Stimulated activated CD4-positive, alpha-beta T cell treated with anti-CD3 and anti-CD28 coated beads, Interleukin-15, amount 100 ng/mL, for 24 hours (primary cell): ENCODE measurements around the gene PHETA1.

Source experiments
- DNase-seq: peaks from one replicate; pipeline ENCODE4 v3.0.0-alpha.2; 2020

The PHETA1 gene

GRCh38 chr12:111368291-111368787 is 556 bp downstream of the PHETA1 start:
- DNase-seq, result peak; percentile 20

- no peak for DNase-seq
Measured at GRCh38 chr12:111367661-111368221, 1.2 kb downstream of the PHETA1 start.

GRCh38 chr12:111366583-111366982 is 2.3 kb downstream of the PHETA1 start:
- DNase-seq, result no peak

GRCh38 chr12:111366075-111366474 is 2.8 kb downstream of the PHETA1 start:
- DNase-seq, result no peak

DNA sequence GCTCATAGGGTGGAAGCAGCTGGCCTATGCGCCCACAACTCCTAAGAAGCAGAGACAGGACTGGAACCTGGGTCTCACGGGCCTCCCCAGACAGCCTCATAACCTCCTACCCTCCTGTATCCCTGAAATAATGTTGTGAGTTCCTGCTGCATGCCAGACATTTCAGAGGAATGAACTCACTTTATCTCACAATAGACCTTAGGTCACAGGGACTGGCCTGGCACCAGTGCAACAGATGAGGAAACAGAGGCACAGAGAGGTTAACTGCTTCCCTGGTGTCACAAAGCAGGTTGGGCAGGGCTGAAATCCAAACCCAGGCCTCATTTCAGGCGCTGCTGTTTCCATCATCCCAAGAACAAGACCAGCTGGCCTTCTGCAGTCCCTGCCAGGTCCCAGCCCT is 5.3 kb downstream of the PHETA1 start:
- no peak for DNase-seq

DNA sequence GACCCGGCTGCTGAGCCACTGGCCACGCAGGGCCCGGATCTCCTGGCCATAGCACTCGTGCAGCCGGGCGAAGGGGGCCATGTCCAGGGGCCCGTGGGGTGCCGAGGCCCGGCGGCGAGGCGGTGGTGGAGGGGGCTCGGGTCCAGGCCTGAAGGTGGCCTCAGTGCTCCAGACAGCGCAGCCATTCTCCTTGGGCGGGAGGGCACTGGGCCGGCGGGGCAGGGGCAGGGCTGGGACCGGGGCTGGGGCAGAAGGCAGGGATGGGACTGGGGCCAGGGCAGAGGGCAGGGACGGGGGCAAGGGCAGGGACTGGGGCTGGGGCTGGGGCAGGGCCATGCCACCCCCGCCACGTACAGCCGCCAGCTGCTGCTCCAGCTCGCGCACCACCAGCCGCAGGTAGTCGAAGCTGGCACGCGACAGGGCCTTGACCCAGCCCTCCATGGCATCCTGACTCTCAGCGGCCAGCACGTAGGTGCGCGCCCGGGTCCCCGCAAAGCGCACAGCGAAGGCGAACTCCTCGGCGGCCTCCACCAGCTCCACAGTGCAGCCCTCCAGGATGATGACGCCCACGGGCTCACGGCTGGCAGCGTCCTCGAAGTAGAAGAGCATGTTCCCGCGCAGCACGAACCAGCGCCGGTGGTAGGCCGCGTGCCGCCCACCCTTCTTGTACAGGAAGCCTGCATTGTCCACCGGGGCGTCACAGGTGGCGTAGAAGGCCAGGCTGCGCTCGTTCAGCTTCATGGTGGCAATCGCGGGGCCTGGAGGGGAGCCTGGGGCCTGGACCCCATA is 6.0 kb downstream of the PHETA1 start:
- DNase-seq, result no peak

- no peak for DNase-seq
Measured at GRCh38 chr12:111361717-111362576, 6.9 kb downstream of the PHETA1 start.

DNA sequence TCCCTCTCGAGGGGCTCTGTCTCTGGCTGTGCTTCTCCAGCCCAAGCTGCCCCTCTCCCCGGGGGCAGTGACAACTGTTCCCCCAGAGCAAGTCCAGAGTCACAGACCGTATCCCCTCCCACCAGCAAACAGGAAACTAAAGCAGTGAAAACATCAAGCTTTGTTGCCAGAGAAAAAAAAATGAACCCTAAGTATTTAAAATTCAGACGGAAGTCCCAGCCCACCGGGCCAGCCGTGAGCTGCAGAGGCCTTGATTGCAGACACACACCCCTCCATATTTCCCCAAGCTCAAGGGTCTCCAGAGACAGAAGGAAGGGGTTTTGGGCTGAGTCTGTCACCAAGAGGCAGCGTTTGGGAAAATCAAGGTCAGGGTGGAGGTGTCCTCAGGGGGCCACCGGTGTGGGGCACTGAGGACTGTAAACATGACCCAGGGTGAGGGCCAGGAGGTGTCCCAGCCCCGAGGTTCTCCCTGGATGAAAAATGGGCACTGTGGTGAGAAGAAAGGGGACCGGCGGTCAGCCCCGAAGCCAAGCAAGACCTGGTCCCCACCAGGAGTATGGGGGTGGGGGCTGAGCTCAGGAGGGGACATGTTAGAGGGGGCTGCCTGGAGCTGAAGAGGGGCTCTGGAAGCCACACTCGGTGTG is 7.7 kb downstream of the PHETA1 start:
- no peak for DNase-seq

DNA sequence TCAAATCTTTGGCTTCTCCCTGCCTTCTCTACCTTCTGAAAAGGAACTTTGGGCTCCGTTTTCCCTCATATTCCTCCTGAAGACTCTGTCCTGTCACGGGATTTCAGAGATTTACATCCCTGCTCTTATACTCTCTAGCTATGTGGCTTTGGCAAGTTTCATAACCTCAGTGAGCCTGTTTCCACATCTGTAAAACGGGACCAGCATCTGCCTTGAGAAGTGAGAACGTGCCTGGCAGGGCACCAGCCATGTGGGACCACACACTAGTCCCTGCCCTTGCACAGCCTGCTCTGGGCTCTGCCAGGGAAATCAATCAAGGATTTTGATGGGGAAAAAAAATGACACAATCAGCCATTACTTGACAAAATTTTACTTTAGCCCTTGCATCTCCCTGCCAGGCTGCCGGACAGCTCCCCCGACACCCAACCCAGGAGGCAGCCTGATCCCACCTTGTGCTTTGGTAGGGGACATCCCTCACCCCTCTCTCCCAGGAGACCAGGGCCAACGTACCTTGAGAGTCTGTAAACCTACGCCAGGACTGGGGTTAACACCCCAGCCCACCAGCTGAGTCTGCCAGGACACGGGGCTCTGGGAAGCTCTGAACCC is 8.5 kb downstream of the PHETA1 start:
- no peak for DNase-seq

DNA sequence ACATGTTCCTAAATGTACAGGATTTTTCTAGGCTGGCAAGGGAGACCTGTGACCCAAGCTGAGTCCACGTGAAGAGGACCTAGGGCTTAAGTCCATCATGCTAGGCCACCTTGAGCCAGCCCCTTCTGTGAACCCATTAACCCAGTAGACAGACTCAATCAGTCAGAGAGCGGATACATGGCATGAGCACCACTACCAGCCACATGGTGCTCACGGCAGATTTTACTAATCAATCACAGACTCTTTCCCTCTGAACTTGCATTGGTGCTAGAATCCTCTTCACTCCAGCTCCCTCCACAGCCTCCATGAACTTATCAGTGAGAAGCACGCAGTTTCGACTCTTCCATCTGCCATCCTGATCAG is 9.0 kb downstream of the PHETA1 start:
- DNase-seq, result no peak

DNA sequence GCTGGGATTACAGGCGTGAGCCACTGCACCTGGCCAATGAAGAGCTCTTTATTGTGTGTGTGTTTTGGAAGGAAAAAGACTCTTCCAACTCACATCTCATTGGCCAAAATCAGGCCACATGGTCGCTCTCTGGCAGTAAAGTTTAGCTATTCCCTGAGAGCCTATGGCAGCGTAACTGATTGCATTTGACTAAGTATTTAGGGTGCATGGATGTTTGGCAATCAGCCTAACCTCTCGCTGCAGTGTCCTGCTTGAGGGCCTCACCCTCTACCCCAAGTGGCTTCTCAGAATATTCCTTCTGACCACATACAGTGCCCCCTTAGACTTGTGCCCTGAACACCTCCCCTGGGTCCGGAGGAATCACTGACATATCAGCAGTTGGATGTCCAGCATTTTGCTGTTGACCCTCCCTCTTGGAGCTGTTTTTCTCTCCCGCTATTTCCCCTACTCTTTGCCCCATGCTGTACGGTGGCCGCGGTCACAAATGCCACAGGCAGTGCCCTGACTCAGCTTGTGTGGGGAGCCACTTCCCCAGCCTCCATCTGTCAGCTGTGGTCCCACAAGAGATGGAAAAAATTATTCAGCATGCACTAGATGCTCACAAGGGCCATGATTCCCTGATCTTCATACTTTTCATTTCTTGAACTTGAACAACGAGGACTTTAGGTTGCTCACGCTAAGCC is 9.5 kb downstream of the PHETA1 start:
- DNase-seq, result peak; percentile 73

- no peak for DNase-seq
Measured at GRCh38 chr12:111355201-111355925, 13.5 kb downstream of the PHETA1 start.

GRCh38 chr12:111354511-111354910 is 14.4 kb downstream of the PHETA1 start:
- DNase-seq, result no peak

DNA sequence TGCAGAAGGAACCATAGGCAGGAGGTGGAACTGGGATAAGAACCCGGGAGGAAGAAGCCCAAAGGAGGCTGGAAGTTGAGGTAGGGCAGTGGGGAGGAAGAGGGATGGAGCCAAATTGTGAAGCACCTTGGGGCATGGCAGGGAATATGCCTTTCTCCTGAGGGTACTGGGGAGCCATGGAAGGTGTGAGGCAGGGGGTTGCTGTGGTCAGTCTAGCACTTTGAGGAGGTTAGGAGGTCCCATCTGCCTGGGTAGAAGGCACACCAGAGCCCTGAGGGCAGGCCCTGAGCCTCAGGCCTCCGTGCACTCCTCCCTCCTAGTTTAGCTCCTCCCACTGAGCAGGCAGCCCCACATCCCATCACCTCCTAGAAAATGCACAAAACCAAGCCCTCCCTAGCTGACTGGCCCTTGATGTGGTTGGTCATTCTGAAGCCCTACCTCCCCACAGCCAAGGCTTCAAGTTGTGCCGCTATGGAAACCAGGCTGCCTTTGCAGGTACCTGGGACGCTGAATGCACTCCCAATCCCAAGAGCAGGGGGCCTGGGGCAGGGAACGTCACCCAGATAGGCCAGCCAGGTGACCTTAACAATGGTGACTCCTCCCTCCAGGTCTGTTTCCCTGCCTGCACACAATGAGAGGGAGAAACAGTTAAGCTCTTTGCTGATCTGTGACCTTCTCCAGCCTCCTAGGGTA is 15.1 kb downstream of the PHETA1 start:
- DNase-seq, result no peak

DNA sequence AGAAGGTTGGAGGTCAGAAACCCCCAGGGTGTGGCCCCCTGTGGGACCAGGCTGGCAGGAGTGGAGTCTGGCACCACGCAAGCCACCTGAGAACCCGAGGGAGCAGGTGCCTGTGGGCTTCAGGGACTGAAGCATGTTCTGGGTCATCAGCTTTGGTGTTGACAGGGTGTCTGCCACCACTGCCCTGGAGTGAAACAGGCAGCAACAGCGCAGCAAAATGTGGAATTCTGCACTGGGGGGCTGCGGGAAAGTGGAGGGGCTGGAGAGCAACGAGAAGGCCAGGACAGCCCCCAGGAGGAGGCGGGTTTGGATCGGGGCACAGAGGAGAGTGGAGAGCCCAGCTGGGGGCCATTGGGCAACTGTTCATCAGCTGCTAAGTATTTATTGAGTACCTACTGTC is 15.9 kb downstream of the PHETA1 start:
- DNase-seq, result no peak

DNA sequence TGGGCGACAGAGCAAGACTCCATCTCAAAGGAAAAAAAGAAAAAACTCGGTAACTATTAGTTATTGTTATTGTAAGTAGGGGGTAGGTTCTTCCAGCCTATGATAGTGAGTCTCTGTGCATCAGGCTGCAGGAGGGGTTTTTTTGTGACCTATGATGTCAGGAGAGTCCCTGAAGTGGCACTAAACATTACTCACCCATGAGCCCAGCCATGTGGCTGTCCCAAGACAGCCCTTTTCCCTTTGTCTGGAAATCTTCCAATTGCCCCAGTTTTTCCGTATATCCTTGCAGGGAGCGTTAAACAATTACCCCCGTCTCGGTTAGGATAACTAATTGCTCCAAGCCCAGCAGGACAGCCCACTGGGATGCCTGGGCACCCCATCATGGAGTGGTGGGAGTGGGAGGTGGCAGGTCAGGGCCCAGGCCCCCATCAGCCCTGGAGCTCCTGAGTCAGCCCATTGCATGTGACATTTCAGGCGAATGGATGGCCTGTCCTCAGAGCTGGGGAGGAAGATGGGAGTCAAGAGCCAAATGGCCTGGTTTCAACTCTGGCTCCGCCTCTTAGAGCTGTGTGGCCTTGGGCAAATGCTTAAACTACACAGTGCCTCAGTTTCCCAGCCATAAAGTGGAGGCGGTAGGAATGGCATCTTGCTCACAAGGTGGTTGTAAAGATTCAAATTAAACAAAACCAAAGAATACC is 16.4 kb downstream of the PHETA1 start:
- no peak for DNase-seq

GRCh38 chr12:111351026-111351425 is 17.9 kb downstream of the PHETA1 start:
- DNase-seq, result no peak

DNA sequence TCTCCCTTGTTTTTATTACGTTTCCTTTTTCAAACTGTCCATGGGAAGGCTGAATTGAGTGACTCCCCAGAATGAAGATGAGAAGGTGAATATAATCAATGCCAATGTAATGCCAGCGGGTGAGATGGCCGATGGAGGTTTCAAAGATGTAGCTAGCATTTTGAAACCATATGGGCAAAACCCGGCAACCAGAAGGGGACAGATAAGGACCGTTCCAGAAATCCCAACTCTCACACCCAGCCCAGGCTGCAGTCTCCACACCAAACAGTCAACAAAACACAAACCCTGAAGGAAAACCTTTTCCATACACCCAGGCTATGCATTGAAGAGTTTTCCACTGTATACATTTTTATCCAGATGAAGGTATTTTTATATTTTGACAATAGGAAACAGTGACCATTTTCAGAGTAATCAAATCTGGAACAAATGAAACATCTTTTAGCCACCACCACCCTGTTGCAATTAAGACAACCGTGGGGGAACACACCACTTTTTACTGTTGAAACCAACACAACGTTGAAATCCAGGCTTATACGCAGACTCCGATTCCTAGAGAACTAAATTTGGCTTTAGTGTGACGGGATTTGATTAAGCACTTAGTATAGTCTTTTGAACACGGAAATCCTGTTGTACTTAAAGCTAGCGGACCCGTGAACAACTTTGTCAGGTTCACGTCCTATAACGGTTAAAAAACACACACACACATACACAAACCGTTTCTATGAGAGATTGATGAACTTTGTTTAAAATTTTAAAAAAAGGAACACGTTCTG is 19.0 kb downstream of the PHETA1 start:
- DNase-seq, result no peak

DNA sequence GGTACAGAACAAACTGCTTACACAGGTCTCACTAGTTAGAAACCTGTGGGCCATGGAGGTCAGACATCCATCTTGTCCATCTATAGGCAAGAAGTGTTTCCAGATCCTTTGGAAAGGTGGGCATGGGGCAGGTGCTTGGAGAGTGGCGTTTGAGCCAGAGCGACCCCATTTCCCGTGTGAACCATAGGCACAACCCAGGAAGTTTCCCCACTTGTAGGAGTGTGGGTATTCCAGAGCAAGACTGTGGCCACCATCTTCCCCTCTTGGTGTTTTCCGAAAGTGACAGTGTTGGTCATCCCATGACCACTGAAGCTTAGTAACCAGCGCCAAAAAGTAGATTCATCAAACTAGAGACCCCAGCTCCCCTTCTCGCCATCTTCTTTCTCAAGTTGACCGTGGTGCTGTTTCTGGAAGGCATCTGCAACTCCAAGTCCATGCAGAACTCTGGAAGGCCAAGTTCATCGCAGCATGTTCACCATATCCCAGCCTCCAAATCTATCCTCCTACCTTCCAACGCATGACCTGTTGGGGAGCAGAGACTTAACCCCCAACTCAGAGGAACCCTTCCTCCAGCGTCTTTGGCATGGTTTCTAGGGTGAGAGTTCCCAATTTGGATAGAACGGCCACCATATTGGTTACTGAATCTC is 19.7 kb downstream of the PHETA1 start:
- DNase-seq, result no peak
